Spleen (tissue), 7 donors: ENCODE measurements around the gene RFX3.

ENCODE experiments used
- CTCF ChIP-seq, 11 experiments: fragments of 200-600 bp in 7 of 11; fragments of 450-650 bp in 4 of 11; sonication (generic) in 4 of 11; IDR thresholded peaks in 8 of 11; conservative IDR thresholded peaks in 3 of 11; 1 replicate in 7 of 11; 2 replicates in 4 of 11; pipeline versions ENCODE4 v1.4.0 to v1.8.0; 2016 to 2021; ENCODE audit warnings: antibody characterized with exemption in 11 of 11, inconsistent platforms in 4 of 11, mild to moderate bottlenecking in 1 of 11
- POLR2A ChIP-seq, 3 donors: fragments of 450-650 bp; IDR thresholded peaks; one replicate each; pipeline ENCODE4 v1.5.1; 2017; ENCODE audit warnings: antibody characterized with exemption in 3 of 3, mild to moderate bottlenecking in 1 of 3
- donor health status: DM: no; HTN: no; CAD: no; lungs with moderate emphysema.
- donor health status: DM: no; HTN: no; CAD: no.
- donor health status: DM: no; HTN: no; CAD: no.

- TF ChIP-seq CTCF (IDR thresholded peaks at IDR 0.05 in 8 of 11, conservative IDR thresholded peaks at IDR 0.05 in 3 of 11) (no peak), POLR2A (IDR thresholded peaks at IDR 0.05) (no peak)
Observed at GRCh38 chr9:3447788-3448187, 78.0 kb downstream of the RFX3 start.
